ENCODE measurements around the gene NRCAM.
"Not testable (repeated sequence)": the region's sequence is repeated elsewhere in the genome, so short reads cannot be mapped to it uniquely, and the experiment has no call there.

NRCAM gene

DNA sequence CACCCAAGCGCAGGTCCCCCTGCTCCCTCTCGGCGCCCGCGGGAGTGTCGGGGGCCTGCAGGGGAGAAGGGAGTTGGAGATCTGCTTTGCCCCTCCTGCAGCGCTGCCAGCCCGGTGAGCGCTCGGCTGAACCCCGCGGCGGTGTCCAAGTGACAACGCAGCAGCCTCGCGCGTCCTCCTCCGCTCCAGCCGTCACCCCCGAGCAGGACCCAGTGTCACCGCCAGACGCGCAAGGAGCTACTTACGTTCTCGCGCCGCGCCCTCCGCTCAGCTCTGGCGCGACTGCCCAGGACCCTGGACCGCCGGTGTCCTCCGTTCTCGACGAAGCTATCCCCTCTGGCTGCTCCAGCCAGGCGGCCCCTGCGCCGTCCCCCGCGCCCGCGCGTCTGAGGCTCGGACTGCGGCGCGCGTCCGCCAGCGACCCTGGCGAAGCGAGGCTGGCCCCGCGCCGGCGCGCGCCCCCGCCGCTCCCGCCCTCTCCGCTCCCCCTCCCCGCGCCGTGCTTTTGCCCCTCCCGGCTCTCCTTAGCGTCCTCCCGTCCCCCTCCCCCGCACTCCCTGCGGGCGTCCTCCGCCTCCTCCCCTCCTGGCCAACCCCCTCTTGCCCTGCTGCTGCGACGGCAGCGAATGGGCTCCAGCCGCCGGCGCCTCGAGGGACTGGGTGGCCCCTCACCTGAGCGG, at the start of gene NRCAM:
NRCAM (minus strand) TSS at position 439 of the 680 bp plus-strand sequence. CDS start 216,372 bp downstream, outside the sequence.
- peak; percentile 31 for DNase-seq (ENCODE audit: low read depth)

DNA sequence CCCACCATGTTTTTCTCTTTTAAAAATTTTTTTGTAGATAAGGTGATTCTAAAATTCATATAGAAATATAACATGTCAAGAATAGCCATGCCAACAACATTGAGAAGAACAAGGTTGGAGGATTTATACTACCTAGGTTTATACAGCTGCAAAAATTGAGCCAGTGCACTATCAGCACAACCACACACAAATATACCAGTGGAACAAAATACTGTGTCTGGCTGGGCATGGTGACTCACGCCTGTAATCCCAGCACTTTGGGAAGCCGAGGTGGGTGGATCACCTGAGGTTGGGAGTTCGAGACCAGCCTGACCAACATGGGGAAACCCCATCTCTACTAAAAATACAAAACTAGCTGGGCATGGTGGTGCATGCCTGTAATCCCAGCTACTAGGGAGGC, 48.3 kb upstream of the NRCAM start:
- DNase-seq (ENCODE audit: low read depth), result not testable (repeated sequence)

DNA sequence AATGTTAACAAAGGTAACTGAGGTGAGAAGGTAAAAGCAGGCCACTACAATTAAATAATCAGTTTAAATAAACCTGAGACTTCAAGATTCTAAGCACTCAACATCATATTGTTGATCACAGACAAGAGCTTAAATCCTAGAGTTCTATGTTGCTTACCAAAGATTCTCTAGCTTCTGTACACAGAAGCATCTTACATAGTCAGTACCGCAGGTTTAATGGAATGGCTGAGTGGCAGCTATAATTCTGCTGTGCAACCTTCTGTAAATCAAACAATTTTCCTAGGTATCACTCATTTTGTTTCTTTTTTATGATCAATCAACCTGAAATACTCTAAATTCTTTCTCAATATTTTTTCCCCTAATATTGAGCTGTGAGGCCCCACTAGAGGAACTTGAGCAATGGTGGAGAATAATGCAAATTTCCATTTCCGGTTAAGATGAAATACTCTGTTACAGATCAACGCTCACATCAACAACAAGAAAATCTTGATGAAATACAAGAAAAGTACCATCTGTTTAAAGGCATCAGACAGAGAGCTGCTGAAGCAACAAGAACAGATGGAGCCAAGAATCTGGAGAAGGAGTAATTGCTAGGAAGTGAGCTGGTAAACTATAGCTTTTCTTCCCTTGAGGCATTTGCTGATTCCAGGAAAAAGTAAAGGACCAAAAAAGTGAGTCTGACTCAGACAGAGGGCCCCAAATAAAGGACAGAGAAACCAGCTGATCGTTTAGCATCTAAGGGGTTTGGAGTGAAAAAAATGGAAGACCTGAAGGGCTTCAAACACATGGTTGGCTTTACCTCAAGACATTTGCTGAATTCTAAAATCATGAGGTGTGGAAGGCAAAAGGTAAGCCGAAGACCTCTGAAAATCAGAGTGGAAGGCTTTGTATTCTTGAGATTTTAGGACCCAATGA, 47.1 kb upstream of the NRCAM start:
- peak; percentile 35 for DNase-seq (ENCODE audit: low read depth)

DNA sequence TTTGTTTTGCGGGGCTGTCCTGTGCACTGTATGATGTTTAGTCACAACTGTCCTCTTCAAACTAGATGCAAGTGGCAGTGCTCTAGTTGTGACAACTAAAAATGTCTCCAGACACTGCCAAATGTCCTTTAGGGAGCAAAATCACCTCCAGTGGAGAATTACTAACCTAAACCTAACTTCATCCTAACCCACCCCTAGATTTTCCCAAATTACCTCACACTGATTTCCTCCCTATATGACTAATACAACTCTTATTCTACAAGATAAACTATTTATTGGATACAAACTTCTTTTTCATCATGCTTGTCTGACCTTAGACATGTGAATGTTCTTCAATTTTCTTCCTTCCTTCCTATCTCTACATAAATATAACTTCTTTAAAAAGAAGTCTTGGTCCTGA, 43.3 kb upstream of the NRCAM start:
- DNase-seq (ENCODE audit: low read depth), result no peak

DNA sequence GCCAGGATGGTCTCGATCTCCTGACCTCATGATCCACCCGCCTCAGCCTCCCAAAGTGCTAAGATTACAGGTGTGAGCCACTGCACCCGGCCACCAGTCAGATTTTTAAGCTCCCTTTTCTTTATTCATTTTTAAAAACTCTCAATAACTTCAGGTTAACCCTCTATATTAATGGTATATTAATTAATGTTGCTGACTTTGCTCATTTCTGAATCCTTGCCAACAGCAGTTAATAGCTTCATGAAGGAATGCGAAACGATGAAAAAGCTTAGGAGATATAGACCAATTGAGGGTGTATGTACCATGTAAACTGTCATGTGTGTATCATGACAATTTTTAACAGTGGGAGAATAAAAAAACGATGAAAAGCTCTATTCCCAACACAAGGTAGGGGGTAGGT, 42.2 kb upstream of the NRCAM start:
- DNase-seq (ENCODE audit: low read depth), result no peak

DNA sequence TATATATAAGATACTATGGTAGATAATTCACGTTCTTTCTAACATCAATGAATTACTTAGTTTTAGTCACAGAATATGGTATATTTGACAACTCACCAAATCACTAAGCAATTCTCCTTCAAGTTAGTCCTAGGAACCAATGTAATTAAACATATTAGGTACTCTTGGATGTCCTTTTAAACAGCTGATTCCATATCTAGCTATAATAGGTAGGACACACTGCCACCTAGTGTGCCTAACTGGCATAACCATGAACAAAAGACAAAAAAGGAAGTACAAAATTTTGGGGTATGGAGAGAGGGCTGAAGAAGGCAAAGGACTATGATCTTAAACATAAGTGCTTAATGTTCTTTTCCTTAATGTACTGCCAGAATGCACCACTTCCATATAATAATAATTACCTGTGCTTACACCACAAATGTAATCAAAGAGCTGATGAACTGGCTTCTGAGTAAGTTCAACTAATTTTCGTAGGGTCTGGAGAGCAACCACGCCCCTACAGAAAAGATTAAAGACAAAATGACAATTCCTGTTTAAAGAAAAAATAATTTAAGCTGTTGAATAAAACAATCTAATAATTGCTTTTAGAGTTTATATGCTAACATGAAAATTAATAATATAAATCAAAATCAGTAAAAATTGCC, 41.0 kb upstream of the NRCAM start:
- DNase-seq (ENCODE audit: low read depth), result peak; percentile 38

DNA sequence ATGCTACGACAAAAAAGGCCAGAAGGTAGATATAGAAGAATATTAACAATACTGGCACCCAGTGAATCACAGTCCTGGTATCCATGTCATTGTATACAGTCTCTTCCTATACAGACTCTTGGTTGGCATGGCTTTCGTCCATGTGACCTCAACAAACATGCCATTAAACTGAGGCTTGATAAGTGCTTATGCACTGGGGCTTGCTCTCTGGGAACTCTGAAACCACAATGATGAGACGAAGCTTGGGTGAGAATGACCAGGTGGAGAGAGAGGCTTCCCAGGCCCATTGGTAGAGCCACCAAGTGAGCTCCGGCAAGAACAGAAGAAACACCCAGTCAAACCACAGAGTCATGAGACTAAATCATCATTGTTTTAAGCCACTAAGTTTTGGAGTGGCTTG, 36.5 kb upstream of the NRCAM start:
- DNase-seq (ENCODE audit: low read depth), result no peak

DNA sequence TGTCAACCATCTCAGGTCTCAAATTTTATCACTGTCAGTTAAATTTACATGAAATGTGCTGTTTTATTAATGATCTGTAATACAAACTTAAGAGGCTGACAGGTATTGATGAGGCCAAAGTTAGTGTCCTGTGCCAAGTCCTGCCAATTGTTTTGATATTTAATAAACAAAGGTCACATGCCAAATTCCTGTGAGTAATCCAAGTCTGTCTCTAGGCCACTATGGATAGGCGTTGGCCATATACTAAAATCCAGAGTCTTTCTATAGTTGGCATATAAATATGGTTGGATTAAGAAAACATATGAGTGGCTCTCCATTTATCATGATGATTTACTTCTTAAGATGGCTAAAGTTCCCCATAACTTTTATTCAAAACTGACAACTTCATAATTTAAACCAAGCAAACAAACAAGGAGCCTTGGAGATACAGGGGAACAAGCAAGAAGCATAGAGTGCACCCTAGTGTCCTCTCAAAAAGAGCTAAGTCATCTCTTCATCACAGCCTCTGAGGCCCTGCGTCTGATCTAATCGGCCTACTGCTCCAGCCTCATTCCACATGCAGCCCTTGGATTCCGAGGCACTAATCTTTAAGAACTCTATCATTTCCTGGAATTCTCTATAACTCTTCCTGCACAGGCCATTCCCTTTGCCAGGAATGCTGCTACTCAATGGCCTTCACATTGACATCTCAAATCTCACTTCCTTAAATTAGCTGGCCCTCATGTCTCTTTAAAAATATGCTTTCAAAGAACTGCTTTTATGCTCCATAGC, 32.7 kb upstream of the NRCAM start:
- no peak for DNase-seq (ENCODE audit: low read depth)

DNA sequence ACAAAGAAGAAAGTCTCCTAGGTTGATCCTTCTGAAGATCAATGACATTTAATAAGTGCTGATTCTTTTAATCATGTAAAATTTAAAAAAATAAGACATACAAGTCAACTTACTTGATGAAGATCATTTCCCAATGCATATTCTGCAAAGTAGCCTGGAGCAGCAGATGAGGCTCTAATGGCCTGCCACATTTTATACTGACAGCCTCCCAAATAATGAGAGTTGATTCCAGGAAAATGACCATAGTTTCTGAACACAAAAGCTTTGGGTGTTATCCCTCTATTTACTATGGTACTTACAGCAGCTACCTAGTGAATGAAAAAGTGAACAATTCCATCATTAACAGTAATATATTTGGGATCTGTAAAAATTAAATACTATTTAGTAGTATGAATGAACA, 31.4 kb upstream of the NRCAM start:
- no peak for DNase-seq (ENCODE audit: low read depth)

DNA sequence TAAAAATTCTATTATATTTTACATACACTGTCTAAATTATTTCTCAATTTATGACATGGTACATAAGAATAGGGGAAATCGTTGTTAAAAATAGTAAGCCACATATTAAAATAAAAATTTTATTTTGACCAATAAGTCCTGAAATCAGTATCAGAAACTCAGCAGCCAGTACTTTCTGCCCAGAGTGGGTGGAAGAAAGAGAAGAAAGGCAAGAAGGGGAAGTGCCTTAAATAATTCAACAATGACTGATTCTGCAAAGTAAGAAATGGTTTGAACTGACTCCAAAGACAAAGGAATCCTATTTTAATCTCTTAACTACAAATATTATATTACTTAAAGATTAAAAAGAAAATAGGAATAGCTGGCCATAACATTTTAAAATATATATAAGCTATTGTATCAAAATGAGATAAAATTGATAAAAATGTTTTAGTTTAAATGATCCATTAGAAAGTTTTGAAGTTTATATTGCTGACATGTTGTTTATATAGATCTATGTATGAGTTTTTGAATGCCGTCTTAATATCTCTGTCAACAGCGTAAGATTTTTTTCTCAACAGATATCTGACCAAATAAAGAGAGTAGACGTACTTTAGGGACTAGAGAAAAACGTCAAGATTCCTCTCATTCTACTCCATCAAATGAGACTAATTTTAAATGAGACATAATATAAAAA, 30.2 kb upstream of the NRCAM start:
- DNase-seq (ENCODE audit: low read depth), result no peak

DNA sequence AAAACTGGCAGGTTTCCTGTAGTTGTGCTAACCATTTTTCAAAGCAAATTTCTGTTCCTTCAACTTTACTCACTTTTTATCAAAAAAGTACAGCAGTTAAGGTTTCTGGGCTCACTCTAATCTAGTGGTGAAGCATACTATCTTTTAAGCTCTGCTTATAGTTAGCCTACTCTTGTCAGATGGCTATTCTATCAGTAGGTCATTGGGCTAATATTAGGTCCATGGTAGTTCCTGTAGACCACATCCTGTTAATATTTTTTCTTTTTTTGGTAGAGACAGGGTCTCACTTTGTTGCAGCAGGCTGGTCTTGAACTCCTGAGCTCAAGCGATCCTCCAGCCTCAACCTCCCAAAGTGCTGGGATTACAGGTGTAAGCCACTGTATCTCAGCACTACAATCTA, 27.9 kb upstream of the NRCAM start:
- no peak for DNase-seq (ENCODE audit: low read depth)

DNA sequence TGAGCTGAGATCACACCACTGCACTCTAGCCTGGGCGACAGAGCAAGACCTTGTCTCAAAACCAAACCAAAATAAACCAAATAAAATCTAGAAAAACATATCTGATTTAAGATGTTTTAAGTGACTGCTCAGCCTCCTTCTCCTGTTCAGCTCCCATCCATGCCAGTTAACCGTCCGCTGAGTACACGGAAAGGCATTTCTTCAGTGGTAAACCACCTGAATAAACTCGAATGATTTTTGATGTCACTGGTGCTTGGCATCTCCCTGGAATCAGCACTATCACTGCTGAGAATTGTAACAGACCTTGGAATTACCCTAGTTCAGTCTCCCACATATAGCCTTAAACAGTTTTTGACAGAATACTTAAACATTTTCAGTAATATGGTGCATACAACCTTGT, 24.1 kb upstream of the NRCAM start:
- no peak for DNase-seq (ENCODE audit: low read depth)

DNA sequence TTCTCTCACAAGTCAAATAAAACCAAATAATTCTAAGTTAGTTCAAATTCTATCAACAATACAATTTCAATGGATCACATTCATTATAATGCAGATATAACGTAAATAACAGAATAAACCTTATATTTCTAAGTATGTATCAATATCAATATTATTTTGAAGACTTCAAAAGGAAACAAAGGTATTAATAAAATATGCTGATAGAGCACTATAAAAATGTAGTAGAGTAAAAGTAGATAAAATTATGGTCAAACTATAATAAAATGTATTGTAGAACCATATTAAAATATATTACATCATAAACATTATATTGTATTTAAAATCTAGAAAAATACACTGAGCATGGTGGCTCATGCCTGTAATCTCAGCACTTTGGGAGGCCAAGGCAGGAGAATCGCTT, 23.5 kb upstream of the NRCAM start:
- no peak for DNase-seq (ENCODE audit: low read depth)

DNA sequence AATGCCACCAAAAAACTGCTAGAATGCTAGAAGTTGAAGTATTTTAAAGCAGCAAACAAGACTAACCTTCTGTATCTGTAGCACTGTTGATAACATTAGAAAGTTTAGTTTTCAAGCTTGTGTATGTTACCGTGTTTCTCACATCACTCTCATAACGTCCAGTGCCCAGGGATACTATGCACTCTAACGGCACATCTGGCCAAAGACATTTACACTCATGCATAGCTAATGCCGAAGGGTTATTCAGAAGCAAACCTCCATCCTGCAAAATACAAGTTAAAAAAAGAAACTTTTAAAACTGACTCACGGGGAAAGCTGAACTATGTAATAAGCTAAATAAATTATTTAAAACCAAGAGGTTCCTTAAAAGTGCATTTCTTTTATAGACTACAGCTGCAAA, 22.9 kb upstream of the NRCAM start:
- no peak for DNase-seq (ENCODE audit: low read depth)

DNA sequence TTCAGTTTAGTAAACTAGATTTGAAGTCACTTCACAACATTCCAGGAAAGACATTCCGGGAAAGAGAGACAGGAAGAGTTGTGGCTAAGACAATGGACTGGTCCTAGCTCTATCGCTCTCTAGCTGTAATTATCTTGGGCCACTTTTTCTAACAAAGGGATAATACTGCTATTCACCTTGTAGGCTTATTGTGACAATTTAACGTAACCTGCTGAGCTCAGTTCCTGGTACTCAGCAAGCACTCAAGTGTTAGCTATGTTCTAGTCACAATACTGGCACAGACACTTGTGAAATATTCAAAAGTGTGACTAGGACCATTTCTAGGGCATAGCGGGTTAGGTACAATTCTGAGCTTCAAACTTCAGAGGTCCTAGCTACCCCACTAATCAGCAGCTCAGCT, 12.0 kb upstream of the NRCAM start:
- DNase-seq (ENCODE audit: low read depth), result no peak

DNA sequence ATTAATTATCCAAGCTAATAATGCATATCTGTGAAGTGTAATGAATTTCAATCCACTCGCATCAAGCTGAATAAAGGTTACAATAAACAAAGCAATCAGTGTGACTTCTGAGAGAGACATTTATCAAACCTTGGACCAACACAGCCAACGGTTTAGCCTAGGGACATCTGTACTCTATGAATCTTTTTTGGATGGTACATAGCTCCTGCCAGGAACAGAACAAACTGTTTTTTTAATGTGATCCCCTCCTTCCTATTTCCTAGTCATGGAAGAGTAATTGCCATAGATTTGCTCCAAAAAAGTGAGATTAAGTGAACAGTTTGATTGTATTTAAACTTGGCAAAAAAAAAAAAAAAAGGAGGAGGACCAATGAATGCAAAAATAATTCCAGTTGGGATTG, 11.2 kb upstream of the NRCAM start:
- DNase-seq (ENCODE audit: low read depth), result no peak

DNA sequence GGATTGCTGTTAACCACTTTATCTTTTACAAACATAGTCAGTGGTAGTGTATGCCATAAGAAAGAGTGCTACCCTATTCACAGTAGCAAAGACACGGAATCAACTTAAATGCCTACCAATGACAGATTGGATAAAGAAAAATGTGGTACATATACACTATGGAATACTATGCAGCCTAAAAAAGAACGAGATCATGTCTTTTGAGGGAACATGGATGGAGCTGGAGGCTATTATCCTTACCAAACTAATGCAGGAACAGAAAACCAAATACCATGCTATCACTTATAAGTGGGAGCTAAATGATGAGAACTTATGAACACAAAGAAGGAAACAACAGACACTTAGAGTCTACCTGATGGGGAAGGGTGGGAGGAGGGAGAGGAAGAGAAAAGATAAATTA, 10.1 kb upstream of the NRCAM start:
- DNase-seq (ENCODE audit: low read depth), result not testable (repeated sequence)

DNA sequence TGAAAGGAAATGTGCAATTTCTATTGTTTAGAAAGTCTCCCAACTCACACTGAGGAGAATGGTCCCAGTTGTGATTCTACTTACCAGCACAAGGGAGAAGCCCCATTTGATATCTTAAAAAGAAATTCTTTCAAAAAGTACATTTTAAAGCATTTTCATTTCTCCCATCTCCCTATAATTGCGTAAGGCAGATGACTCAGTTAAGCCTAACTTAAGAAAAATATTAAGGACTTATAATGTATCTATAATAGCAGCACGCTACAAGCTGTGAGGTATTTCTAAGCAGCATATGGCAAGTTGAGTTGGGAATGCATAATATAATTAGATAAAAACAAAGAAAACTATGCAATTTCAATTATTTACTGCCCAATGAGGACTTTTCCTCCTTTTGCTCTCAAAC, 8.5 kb upstream of the NRCAM start:
- no peak for DNase-seq (ENCODE audit: low read depth)

DNA sequence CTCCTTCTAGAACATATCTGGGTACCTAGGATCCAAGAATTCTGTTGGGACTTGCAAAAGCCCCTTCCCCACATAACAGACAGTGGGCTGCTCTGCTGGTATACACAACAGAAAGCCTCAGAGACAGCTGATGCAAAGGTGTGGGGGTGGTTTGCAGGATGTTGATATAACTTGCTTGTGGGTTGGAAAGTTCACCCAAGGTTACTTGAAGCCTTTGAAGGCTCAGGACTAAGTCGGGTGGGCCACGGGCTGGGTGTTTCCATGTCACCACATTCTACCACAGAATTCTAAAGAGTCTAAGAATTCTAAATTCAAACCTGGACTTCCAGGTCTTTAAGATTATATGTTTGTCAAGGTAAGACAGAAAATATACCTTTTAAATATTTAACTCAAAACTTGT, 7.4 kb upstream of the NRCAM start:
- DNase-seq (ENCODE audit: low read depth), result no peak

DNA sequence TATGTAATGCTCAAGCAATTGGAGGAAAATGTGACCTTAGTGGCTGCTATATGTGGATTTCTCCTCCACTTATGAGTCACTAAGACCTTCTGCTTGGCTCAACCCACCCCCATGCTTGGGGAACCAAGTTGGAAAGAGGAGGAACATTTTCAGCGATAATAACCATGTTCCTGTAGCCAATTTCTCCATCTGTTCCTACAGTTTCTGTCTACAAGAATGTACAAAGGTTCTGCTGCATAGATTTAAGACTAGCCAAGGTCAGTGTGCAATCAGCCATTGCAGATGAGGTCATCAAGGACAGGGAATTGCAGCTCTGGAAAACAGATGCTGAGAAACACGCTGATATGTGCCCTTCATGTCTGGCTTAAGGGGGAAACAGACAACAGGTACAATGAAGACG, 5.6 kb upstream of the NRCAM start:
- DNase-seq (ENCODE audit: low read depth), result no peak

DNA sequence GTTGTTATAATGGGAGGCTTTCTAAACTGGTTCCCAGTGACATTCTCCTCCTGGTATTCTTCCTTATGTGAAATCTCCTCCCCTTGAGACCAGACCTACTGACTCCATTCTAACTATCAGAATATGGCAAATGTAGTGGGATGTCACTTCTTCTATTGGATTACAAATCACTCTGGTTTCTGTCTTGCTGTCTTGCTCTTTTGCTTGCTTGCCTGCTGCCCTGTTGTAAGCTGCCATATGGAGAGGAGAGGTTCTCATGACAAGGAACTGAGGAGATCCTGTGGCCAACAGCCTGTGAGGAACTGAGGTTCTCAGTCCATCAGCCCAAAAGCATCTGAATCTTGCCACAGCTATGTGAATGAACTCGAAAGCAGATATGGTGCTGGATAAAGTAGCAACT, 4.7 kb upstream of the NRCAM start:
- no peak for DNase-seq (ENCODE audit: low read depth)

Data from fibroblast of the conjunctiva (primary cell).